IPS-20b (cell line): ENCODE results near the gene KCNMB3.
"Not testable (repeated sequence)": the region's sequence is repeated elsewhere in the genome, so short reads cannot be mapped to it uniquely, and the experiment has no call there.

Source experiments
- H3K27ac ChIP-seq: one replicate; pipeline ENCODE4 v1.5.1; 2013; ENCODE audit warnings: low read length
- H3K27me3 ChIP-seq: 2 replicates; pipeline ENCODE4 v1.6.1; 2013; ENCODE audit warnings: mild to moderate bottlenecking, low read length, inconsistent platforms; ENCODE audit not compliant: insufficient read depth
- H3K36me3 ChIP-seq: 2 replicates; pipeline ENCODE4 v1.6.1; 2013; ENCODE audit warnings: low read depth, mild to moderate bottlenecking, inconsistent platforms, low read length, moderate library complexity; ENCODE audit not compliant: insufficient read depth
- H3K4me1 ChIP-seq: 2 replicates; pipeline ENCODE4 v1.6.1; 2013; ENCODE audit warnings: mild to moderate bottlenecking, control low read depth, inconsistent platforms, low read length, moderate library complexity; ENCODE audit not compliant: insufficient read depth
- H3K4me3 ChIP-seq: 2 replicates; pipeline ENCODE4 v1.5.1; 2013; ENCODE audit warnings: mild to moderate bottlenecking, low read length, inconsistent platforms
- H3K9ac ChIP-seq: 2 replicates; pipeline ENCODE4 v1.6.1; 2013; ENCODE audit warnings: low read depth, mild to moderate bottlenecking, inconsistent platforms, low read length, moderate library complexity
- H3K9me3 ChIP-seq: 2 replicates; pipeline ENCODE4 v1.6.1; 2013; ENCODE audit warnings: mild to moderate bottlenecking, low read depth, low read length, inconsistent platforms; ENCODE audit not compliant: insufficient read depth

Gene KCNMB3

GRCh38 chr3:179278151-179278550 is 27.2 kb upstream of the KCNMB3 start:
- Histone ChIP-seq H3K9ac (no peak overlapping the region), H3K36me3 (no peaks in the 10 kb centered on the region), H3K27ac (no peak overlapping the region), H3K4me3 (no peak overlapping the region), H3K4me1 (no peaks in the 10 kb centered on the region), H3K9me3 (no peaks in the 10 kb centered on the region), H3K27me3 (no peaks in the 10 kb centered on the region)

GRCh38 chr3:179276743-179277142 is 25.8 kb upstream of the KCNMB3 start:
- Histone ChIP-seq H3K27ac (no peak overlapping the region), H3K27me3 (no peaks in the 10 kb centered on the region), H3K4me1 (no peaks in the 10 kb centered on the region), H3K9ac (no peak overlapping the region), H3K36me3 (no peaks in the 10 kb centered on the region), H3K9me3 (no peaks in the 10 kb centered on the region), H3K4me3 (no peak overlapping the region)

DNA sequence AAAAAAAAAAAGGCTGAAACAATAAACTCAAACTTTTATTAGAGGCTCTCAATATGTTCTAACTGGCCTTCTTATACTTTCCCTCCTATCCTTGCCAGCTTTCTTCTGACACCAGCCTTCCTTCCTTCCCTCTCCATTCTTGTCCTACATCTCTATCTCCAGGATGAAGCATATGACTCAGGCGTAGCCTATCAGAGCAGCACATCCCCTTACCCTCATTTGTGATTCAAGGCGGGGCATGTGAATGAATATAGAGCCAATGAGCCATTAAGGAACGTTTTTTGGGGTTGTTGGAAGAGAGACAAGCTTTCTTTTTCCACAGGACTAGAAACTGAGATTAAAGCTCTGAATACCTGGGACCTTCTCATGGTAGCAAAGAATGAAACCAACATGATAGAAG is 25.1 kb upstream of the KCNMB3 start:
- H3K27me3 ChIP-seq = no peaks in the 10 kb centered on the region
- no peak overlapping the region for H3K4me3 ChIP-seq
- no peaks in the 10 kb centered on the region for H3K9me3 ChIP-seq
- no peak overlapping the region for H3K27ac ChIP-seq
- no peaks in the 10 kb centered on the region for H3K4me1 ChIP-seq
- H3K36me3 ChIP-seq = no peaks in the 10 kb centered on the region
- H3K9ac ChIP-seq = no peak overlapping the region

GRCh38 chr3:179274434-179274833 is 23.5 kb upstream of the KCNMB3 start:
- H3K27me3 ChIP-seq, H3K9me3 ChIP-seq, H3K36me3 ChIP-seq, H3K4me1 ChIP-seq, H3K9ac ChIP-seq, H3K4me3 ChIP-seq, H3K27ac ChIP-seq: not testable (repeated sequence)

GRCh38 chr3:179272385-179272784 is 21.5 kb upstream of the KCNMB3 start:
- Histone ChIP-seq H3K4me1 (no peaks in the 10 kb centered on the region), H3K4me3 (no peak overlapping the region), H3K36me3 (no peaks in the 10 kb centered on the region), H3K27ac (no peak overlapping the region), H3K9me3 (no peaks in the 10 kb centered on the region), H3K27me3 (no peaks in the 10 kb centered on the region), H3K9ac (no peak overlapping the region)

DNA sequence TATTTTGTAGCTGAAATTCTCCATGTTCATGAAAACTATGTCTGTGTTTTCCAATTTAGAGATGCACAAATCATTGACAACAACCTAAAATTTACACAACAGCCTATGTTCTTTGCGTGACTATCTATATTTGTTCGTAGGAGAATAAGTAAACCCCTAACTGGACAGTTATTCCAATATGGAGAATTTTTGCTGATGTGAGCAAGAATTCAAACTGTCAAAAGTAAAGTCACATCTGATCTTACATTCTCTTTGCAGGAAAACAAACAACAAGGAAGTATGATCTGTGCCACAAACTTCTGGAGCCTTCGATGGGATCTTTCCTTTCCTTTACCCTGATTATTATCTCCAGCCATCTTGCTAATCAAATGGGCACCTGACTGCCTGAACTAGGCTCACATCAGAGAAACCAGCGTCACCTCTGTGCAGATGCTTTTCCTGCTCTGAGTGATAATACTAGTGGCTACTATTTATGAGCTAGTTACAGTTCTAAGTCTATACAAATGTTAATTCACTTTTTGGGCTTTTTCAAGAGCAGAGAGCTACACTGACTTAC is 18.3 kb upstream of the KCNMB3 start:
- no peaks in the 10 kb centered on the region for H3K27me3 ChIP-seq
- H3K9ac ChIP-seq = no peak overlapping the region
- H3K4me1 ChIP-seq = no peaks in the 10 kb centered on the region
- no peaks in the 10 kb centered on the region for H3K9me3 ChIP-seq
- H3K27ac ChIP-seq = no peak overlapping the region
- H3K4me3 ChIP-seq = no peak overlapping the region
- H3K36me3 ChIP-seq = no peaks in the 10 kb centered on the region

DNA sequence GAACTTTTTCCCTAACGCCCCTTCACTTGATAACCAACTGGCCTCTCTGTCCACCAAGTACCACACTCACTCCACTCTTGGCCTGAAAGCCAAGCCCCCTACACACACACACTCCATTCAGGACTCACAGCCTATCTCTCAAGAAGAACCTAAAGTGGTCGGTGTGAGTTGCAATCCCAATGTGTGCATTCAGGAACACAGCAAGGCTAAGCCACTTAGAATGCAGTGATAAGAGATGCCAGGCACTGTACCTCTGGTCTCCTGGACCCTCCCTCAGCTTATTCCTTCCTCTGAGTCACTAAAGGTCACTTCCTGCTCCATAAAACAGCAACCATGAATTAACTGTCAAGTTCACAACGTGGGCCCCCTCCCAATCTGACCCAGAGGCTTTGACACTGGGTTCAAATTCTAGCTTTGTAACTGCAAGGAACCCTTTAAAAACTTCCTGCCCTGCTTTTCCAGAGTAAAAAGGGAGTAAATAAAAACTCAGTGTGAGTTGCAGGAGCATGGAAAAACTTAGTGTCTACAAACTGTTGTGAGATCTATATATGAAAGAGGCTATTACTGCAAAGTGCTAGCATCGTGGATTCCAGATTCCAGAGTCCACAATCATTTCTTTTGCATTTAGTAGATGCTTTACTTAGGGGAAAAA is 17.6 kb upstream of the KCNMB3 start:
- H3K27me3 ChIP-seq = no peaks in the 10 kb centered on the region
- H3K27ac ChIP-seq = no peak overlapping the region
- H3K36me3 ChIP-seq = no peaks in the 10 kb centered on the region
- H3K9ac ChIP-seq = no peak overlapping the region
- H3K4me3 ChIP-seq = no peak overlapping the region
- no peaks in the 10 kb centered on the region for H3K4me1 ChIP-seq
- no peaks in the 10 kb centered on the region for H3K9me3 ChIP-seq

- Histone ChIP-seq H3K9me3 (no peaks in the 10 kb centered on the region), H3K27me3 (no peaks in the 10 kb centered on the region; the same call in 1 of the 2 replicates), H3K27ac (no peak overlapping the region), H3K4me1 (no peaks in the 10 kb centered on the region), H3K9ac (no peak overlapping the region), H3K36me3 (no peaks in the 10 kb centered on the region), H3K4me3 (no peak overlapping the region)
Observed at GRCh38 chr3:179266701-179267211, 15.8 kb upstream of the KCNMB3 start.

DNA sequence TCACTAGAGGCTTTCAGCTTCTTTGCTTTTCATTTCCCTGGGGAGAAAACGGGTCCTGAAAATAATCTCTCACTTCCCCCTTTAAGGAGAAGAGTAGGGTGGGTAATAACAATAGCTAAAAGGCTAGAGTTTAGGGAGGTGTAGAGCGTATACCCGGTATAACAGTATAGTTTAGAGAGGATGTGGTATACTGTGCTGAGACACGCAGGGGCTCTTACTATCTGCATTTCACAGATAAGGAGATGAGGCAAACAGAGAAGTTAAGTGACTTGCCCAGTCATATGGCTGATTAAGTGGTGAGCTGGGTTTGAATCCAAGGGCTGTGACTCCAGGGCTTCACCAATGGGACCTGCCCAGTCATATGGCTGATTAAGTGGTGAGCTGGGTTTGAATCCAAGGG is 15.0 kb upstream of the KCNMB3 start:
- Histone ChIP-seq H3K4me1 (no peaks in the 10 kb centered on the region), H3K9ac (no peak overlapping the region), H3K36me3 (no peaks in the 10 kb centered on the region), H3K27me3 (peaks cover 2% of the 10 kb centered on the region), H3K4me3 (no peak overlapping the region), H3K27ac (no peak overlapping the region), H3K9me3 (no peaks in the 10 kb centered on the region)

GRCh38 chr3:179265092-179265491 is 14.2 kb upstream of the KCNMB3 start:
- H3K27me3 ChIP-seq = peaks cover 10% of the 10 kb centered on the region
- no peak overlapping the region for H3K9ac ChIP-seq
- no peak overlapping the region for H3K27ac ChIP-seq
- H3K36me3 ChIP-seq = no peaks in the 10 kb centered on the region
- peaks cover 3% of the 10 kb centered on the region; the same call in 1 of the 2 replicates for H3K9me3 ChIP-seq
- H3K4me3 ChIP-seq = no peak overlapping the region
- no peaks in the 10 kb centered on the region for H3K4me1 ChIP-seq

DNA sequence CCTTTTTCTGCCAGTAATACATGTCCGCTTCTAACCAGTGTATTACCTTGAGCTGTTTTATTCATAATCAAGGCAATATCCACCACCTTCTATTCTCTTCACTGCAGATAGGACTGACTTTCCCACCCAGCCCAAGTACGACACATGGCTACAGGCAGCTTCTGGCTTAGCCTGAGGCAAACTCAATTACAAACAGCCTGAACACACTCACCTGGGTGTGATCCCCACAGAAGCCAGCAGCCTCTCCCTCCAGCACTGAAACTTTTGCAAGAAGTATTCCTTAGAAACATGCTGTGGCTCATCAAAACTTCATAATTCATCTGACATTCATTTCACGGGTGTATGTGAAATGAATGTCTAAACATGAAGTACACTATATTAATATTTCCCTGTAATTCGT is 13.5 kb upstream of the KCNMB3 start:
- no peak overlapping the region for H3K27ac ChIP-seq
- H3K4me1 ChIP-seq = no peaks in the 10 kb centered on the region
- no peaks in the 10 kb centered on the region for H3K36me3 ChIP-seq
- H3K9me3 ChIP-seq = peaks cover 6% of the 10 kb centered on the region; the same call in 1 of the 2 replicates
- H3K4me3 ChIP-seq = no peak overlapping the region
- no peak overlapping the region for H3K9ac ChIP-seq
- peaks cover 14% of the 10 kb centered on the region for H3K27me3 ChIP-seq

DNA sequence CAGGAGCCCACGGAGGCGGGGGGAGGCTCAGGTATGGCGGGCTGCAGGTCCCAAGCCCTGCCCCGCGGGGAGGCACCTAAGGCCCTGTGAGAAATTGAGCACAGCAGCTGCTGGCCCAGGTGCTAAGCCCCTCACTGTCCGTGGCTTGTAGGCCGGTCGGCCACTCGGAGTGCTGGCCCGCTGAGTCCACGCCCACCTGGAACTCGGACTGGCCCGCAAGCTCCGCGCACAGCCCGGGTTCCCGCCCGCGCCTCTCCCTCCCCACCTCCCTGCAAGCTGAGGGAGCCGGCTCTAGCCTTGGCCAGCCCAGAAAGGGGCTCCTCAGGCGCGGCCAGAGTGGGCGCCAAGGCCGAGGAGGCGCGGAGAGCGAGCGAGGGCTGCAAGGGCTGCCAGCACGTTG is 12.2 kb upstream of the KCNMB3 start:
- Histone ChIP-seq H3K4me3 (no peak overlapping the region), H3K4me1 (no peaks in the 10 kb centered on the region), H3K9me3 (peaks cover 6% of the 10 kb centered on the region; the same call in 1 of the 2 replicates), H3K36me3 (no peaks in the 10 kb centered on the region), H3K9ac (no peak overlapping the region), H3K27ac (no peak overlapping the region), H3K27me3 (peaks cover 14% of the 10 kb centered on the region)
